Measurements from ENCODE around the gene ELFN2. TPM values are rescaled to one million over a fixed set of nuclear protein-coding genes. Genes with fewer than 3 reads are reported as not detected.

ELFN2 gene
- total RNA-seq, 2 experiments from 2014 or later: 0.63 to 1.8 TPM

- Histone ChIP-seq H4K20me1 (ENCODE audit: insufficient read depth, low read length) (no peaks in the 10 kb centered on the region), H3K4me3 (ENCODE audit: low read depth, low read length, poor library complexity, severe bottlenecking) (no peak overlapping the region), H3K4me1 (ENCODE audit: insufficient read depth, low read length, poor library complexity, severe bottlenecking) (peaks cover 22% of the 10 kb centered on the region), H3K4me2 (ENCODE audit: low read length) (no peak overlapping the region), H3K27ac (ENCODE audit: low read depth, low read length, poor library complexity, severe bottlenecking) (no peak overlapping the region), H3K36me3 (ENCODE audit: insufficient read depth, low read length) (no peaks in the 10 kb centered on the region), H2AFZ (ENCODE audit: low read length) (no peak overlapping the region), H3K9me3 (ENCODE audit: low read length) (no peaks in the 10 kb centered on the region), H3K9me2 (ENCODE audit: insufficient read depth, low read length) (no peaks in the 10 kb centered on the region), H3K79me2 (ENCODE audit: insufficient read depth, low read depth, low read length) (no peaks in the 10 kb centered on the region)
- ChIA-PET POLR2A (no interaction called here), CTCF (ENCODE audit: unreplicated experiment) (no interaction called here)
- intact Hi-C loops (cut with micrococcal nuclease; ENCODE audit: unreplicated experiment): no loop called here
- TF ChIP-seq EZH2phosphoT487 (IDR thresholded peaks at IDR 0.05; ENCODE audit: borderline replicate concordance, low read depth, low read length) (no peak), CTCF (conservative IDR thresholded peaks at IDR 0.05; ENCODE audit: low read length) (no peak)
- no peak for DNase-seq (ENCODE audit: low spot score)
- no TSS peak for BruUV-seq (replicated peaks)
Measured at GRCh38 chr22:37328017-37328416, 99.3 kb downstream of the ELFN2 start.

- TF ChIP-seq CTCF (conservative IDR thresholded peaks at IDR 0.05; ENCODE audit: low read length): no peak
- no peak for TF ChIP-seq EZH2phosphoT487 (IDR thresholded peaks at IDR 0.05; ENCODE audit: borderline replicate concordance, low read depth, low read length)
- DNase-seq (ENCODE audit: low spot score): no peak
- H3K4me3 ChIP-seq (ENCODE audit: low read depth, low read length, poor library complexity, severe bottlenecking): no peak overlapping the region
- H3K4me2 ChIP-seq (ENCODE audit: low read length): no peak overlapping the region
- H2AFZ ChIP-seq (ENCODE audit: low read length): no peak overlapping the region
- no peaks in the 10 kb centered on the region for H3K79me2 ChIP-seq (ENCODE audit: insufficient read depth, low read depth, low read length)
- POLR2A ChIA-PET: no interaction called here
- CTCF ChIA-PET (ENCODE audit: unreplicated experiment): no interaction called here
- no TSS peak for BruUV-seq (replicated peaks)
- intact Hi-C loops (cut with micrococcal nuclease; ENCODE audit: unreplicated experiment): no loop called here
- no peaks in the 10 kb centered on the region for H3K9me2 ChIP-seq (ENCODE audit: insufficient read depth, low read length)
- H3K27ac ChIP-seq (ENCODE audit: low read depth, low read length, poor library complexity, severe bottlenecking): no peak overlapping the region
- H4K20me1 ChIP-seq (ENCODE audit: insufficient read depth, low read length): no peaks in the 10 kb centered on the region
- H3K9me3 ChIP-seq (ENCODE audit: low read length): no peaks in the 10 kb centered on the region
- H3K4me1 ChIP-seq (ENCODE audit: insufficient read depth, low read length, poor library complexity, severe bottlenecking): peaks cover 12% of the 10 kb centered on the region
- H3K36me3 ChIP-seq (ENCODE audit: insufficient read depth, low read length): no peaks in the 10 kb centered on the region
Measured at GRCh38 chr22:37326726-37327125, 100.6 kb downstream of the ELFN2 start.

- H3K4me3 ChIP-seq (ENCODE audit: low read depth, low read length, poor library complexity, severe bottlenecking): no peak overlapping the region
- CTCF ChIA-PET (ENCODE audit: unreplicated experiment): no interaction called here
- BruUV-seq (replicated peaks): no TSS peak
Measured at GRCh38 chr22:37325039-37325395, 102.3 kb downstream of the ELFN2 start.

More at GRCh38 chr22:37325039-37325395, 102.3 kb downstream of the ELFN2 start:
- H3K4me1 ChIP-seq (ENCODE audit: insufficient read depth, low read length, poor library complexity, severe bottlenecking): no peaks in the 10 kb centered on the region
- H4K20me1 ChIP-seq (ENCODE audit: insufficient read depth, low read length): no peaks in the 10 kb centered on the region
- no peak overlapping the region for H3K27ac ChIP-seq (ENCODE audit: low read depth, low read length, poor library complexity, severe bottlenecking)
- intact Hi-C loops (cut with micrococcal nuclease; ENCODE audit: unreplicated experiment): no loop called here
- no peak for DNase-seq (ENCODE audit: low spot score)
- TF ChIP-seq EZH2phosphoT487 (IDR thresholded peaks at IDR 0.05; ENCODE audit: borderline replicate concordance, low read depth, low read length) (no peak), CTCF (conservative IDR thresholded peaks at IDR 0.05; ENCODE audit: low read length) (no peak)
- POLR2A ChIA-PET: no interaction called here
- no peaks in the 10 kb centered on the region for H3K36me3 ChIP-seq (ENCODE audit: insufficient read depth, low read length)
- no peaks in the 10 kb centered on the region for H3K9me3 ChIP-seq (ENCODE audit: low read length)
- H3K79me2 ChIP-seq (ENCODE audit: insufficient read depth, low read depth, low read length): no peaks in the 10 kb centered on the region
- H3K4me2 ChIP-seq (ENCODE audit: low read length): no peak overlapping the region
- H2AFZ ChIP-seq (ENCODE audit: low read length): no peak overlapping the region
- no peaks in the 10 kb centered on the region for H3K9me2 ChIP-seq (ENCODE audit: insufficient read depth, low read length)

All from OCI-LY7 (cell line).